NCI-H510A (cell line): ENCODE data around the gene HSF5.

Experiments
- DNase-seq: peaks from one replicate; lab custom pipeline; 2025; lab: John Stamatoyannopoulos, UW

HSF5 gene

GRCh38 chr17:58487589-58488427 lies at the start of gene HSF5:
Gene HSF5 (minus strand): TSS chr17:58488408. CDS start chr17:58488274, 134 bp downstream.
- DNase-seq, result no peak

- no peak for DNase-seq
Measured at GRCh38 chr17:58537266-58537665, 49.1 kb upstream of the HSF5 start.

- no peak for DNase-seq
Measured at GRCh38 chr17:58536542-58536941, 48.3 kb upstream of the HSF5 start.

- no peak for DNase-seq
Measured at GRCh38 chr17:58535431-58535830, 47.2 kb upstream of the HSF5 start.

GRCh38 chr17:58534901-58535421 lies 46.8 kb upstream of the HSF5 start:
- DNase-seq, result no peak

- DNase-seq, result no peak
Measured at GRCh38 chr17:58534331-58534730, 46.1 kb upstream of the HSF5 start.

GRCh38 chr17:58533616-58534188 lies 45.5 kb upstream of the HSF5 start:
- DNase-seq, result no peak

- no peak for DNase-seq
Measured at GRCh38 chr17:58532555-58532951, 44.3 kb upstream of the HSF5 start.

- peak; percentile 39 for DNase-seq
Measured at GRCh38 chr17:58531661-58532554, 43.7 kb upstream of the HSF5 start.

GRCh38 chr17:58531122-58531521 lies 42.9 kb upstream of the HSF5 start:
- DNase-seq, result no peak

- DNase-seq, result no peak
Measured at GRCh38 chr17:58530655-58531054, 42.4 kb upstream of the HSF5 start.

GRCh38 chr17:58529275-58529674 lies 41.1 kb upstream of the HSF5 start:
- DNase-seq, result no peak

- no peak for DNase-seq
Measured at GRCh38 chr17:58528443-58528842, 40.2 kb upstream of the HSF5 start.

- no peak for DNase-seq
Measured at GRCh38 chr17:58527949-58528348, 39.7 kb upstream of the HSF5 start.

GRCh38 chr17:58527306-58527705 lies 39.1 kb upstream of the HSF5 start:
- DNase-seq, result no peak

GRCh38 chr17:58525239-58525638 lies 37.0 kb upstream of the HSF5 start:
- DNase-seq, result no peak

GRCh38 chr17:58521680-58522079 lies 33.5 kb upstream of the HSF5 start:
- DNase-seq, result no peak

GRCh38 chr17:58520843-58521430 lies 32.7 kb upstream of the HSF5 start:
- DNase-seq, result no peak

GRCh38 chr17:58517928-58518609 lies 29.9 kb upstream of the HSF5 start:
- peak; percentile 100 for DNase-seq

GRCh38 chr17:58517378-58517927 lies 29.2 kb upstream of the HSF5 start:
- DNase-seq, result no peak
